GM23248 (cell line): Measurements from ENCODE around the gene BDH1.
"Not testable (repeated sequence)": the region's sequence is repeated elsewhere in the genome, so short reads cannot be mapped to it uniquely, and the experiment has no call there.

Experiments
- EZH2 ChIP-seq: fragments of 200-600 bp; sonication (generic); IDR thresholded peaks from 2 replicates; pipeline ENCODE4 v1.6.1; 2018; ENCODE audit warnings: antibody characterized with exemption, mild to moderate bottlenecking; ENCODE audit not compliant: insufficient read depth, poor library complexity, severe bottlenecking
- EZH2phosphoT487 ChIP-seq: fragments of 200-600 bp; sonication (generic); IDR thresholded peaks from 2 replicates; pipeline ENCODE4 v1.6.1; 2018; ENCODE audit warnings: antibody characterized with exemption, moderate library complexity, mild to moderate bottlenecking, low read depth; ENCODE audit not compliant: insufficient read depth

- not testable (repeated sequence) for TF ChIP-seq EZH2phosphoT487, EZH2
Measured at GRCh38 chr3:197601566-197601840, 45.7 kb upstream of the BDH1 start.
